Natural killer cell (primary cell): ENCODE measurements around the gene GP2. TPM values are rescaled to one million over a fixed set of nuclear protein-coding genes. Genes with fewer than 3 reads are reported as not detected.
"Not testable (repeated sequence)": the region's sequence is repeated elsewhere in the genome, so short reads cannot be mapped to it uniquely, and the experiment has no call there.

Experiments used
- ATAC-seq, 3 donors: fragments of 150-1000 bp in 2 of 3; fragments of 200-7000 bp in 1 of 3; cut with Tn5 transposase; 1 replicate in 1 of 3; 2 replicates in 2 of 3; pipeline ENCODE4 v1.10.0; 2021; ENCODE audit warnings: mild to moderate bottlenecking in 2 of 3, moderate library complexity in 2 of 3
- DNase-seq, 2 donors: peaks; one replicate each; pipeline versions ENCODE4 v3.0.0 to v3.0.0-alpha.2; 2013 to 2021; ENCODE audit warnings: mixed read lengths in 1 of 2
- H3K27ac ChIP-seq: one replicate; pipeline ENCODE4 v1.5.1; 2013; ENCODE audit warnings: mild to moderate bottlenecking, low read length
- H3K27me3 ChIP-seq: one replicate; pipeline ENCODE4 v1.6.1; 2013; ENCODE audit warnings: low read length; ENCODE audit not compliant: control insufficient read depth, insufficient read depth
- H3K36me3 ChIP-seq: one replicate; pipeline ENCODE4 v1.6.1; 2013; ENCODE audit warnings: low read length; ENCODE audit not compliant: control insufficient read depth, insufficient read depth
- H3K4me1 ChIP-seq: one replicate; pipeline ENCODE4 v1.6.1; 2013; ENCODE audit warnings: low read length; ENCODE audit not compliant: control insufficient read depth, insufficient read depth
- H3K4me3 ChIP-seq: one replicate; pipeline ENCODE4 v1.5.1; 2013; ENCODE audit warnings: low read length
- H3K9me3 ChIP-seq: one replicate; pipeline ENCODE4 v1.6.1; 2013; ENCODE audit warnings: low read length; ENCODE audit not compliant: control insufficient read depth, insufficient read depth
- H3K27ac Mint-ChIP-seq, 2 donors: one replicate each; pipeline ENCODE4 v1.8.0; 2022; ENCODE audit warnings: mild to moderate bottlenecking in 2 of 2, mixed read lengths in 2 of 2, moderate library complexity in 1 of 2
- H3K27me3 Mint-ChIP-seq, 2 donors: one replicate each; pipeline ENCODE4 v1.8.0; 2022; ENCODE audit warnings: low read depth in 2 of 2, mixed read lengths in 2 of 2
- H3K36me3 Mint-ChIP-seq: one replicate; pipeline ENCODE4 v1.8.0; 2022; ENCODE audit warnings: mixed read lengths
- H3K4me1 Mint-ChIP-seq, 2 donors: one replicate each; pipeline ENCODE4 v1.8.0; 2022; ENCODE audit warnings: mixed read lengths in 2 of 2
- H3K4me3 Mint-ChIP-seq: one replicate; pipeline ENCODE4 v1.8.0; 2022; ENCODE audit warnings: mild to moderate bottlenecking, moderate library complexity, mixed read lengths
- H3K9me3 Mint-ChIP-seq, 2 donors: one replicate each; pipeline ENCODE4 v1.8.0; 2022; ENCODE audit warnings: mixed read lengths in 2 of 2
- WGBS: methylation state at CpG from one replicate; pipeline ENCODE4 v1.1.7; 2013; ENCODE audit warnings: missing lambda C conversion rate; ENCODE audit not compliant: insufficient coverage; 5-methylcytosine and 5-hydroxymethylcytosine counted together
- intact Hi-C: fragments of 100-400 bp; cut with micrococcal nuclease; formaldehyde crosslinking; loops from one replicate; pipeline ENCODE4 v1.14.2; 2022
- total RNA-seq, 4 donors: library from RNA; stranded (reverse); fragments of 120-200 nt in 1 of 4; gene quantifications; one replicate each; pipeline versions ENCODE4 v1.2.3 to v1.2.4, GENCODE V29; 2013 to 2022
- TF ChIP-seq, protein P1 (sequence below): fragments of 200-600 bp; IDR thresholded peaks from one replicate; pipeline ENCODE4 v1.8.0; 2022; ENCODE audit warnings: antibody characterized with exemption

GP2 gene
- total RNA-seq, 3 donors from 2014 or later (not counting 1 experiment from before 2014, with no cell fraction given), result not detected

DNA sequence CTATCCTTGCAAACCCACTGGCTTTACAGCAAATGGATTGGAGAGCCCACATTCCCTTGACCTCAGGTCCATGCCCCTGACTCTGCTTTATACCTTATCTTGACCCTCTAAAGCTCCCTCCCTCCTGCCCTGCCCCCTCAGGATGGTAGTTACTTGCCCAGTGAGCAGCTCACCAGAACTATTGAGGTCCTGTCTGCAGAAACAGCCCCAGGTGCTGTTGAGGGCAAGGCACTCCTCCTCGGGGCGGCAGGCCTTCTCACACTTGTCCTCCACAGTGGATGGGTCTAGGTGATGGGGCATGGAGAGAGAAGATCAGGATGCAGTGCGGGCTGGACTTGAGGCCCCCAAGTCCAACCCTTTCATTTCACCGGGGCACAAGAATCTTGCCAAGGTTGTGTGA is 4.6 kb downstream of the GP2 start:
- Histone ChIP-seq H3K36me3 (no peaks in the 10 kb centered on the region), H3K9me3 (no peaks in the 10 kb centered on the region), H3K4me1 (no peaks in the 10 kb centered on the region), H3K27ac (no peak overlapping the region), H3K27me3 (no peaks in the 10 kb centered on the region), H3K4me3 (no peak overlapping the region)
- ATAC-seq, result no peak
- intact Hi-C loops, result no loop called here
- Mint-ChIP-seq H3K4me1 (no peaks in the 10 kb centered on the region), H3K4me3 (no peak overlapping the region), H3K36me3 (no peaks in the 10 kb centered on the region), H3K27me3 (peaks cover 0 to 3% of the 10 kb centered on the region in 2 donors), H3K27ac (no peak overlapping the region), H3K9me3 (no peaks in the 10 kb centered on the region)
- WGBS, result 87% methylated on average over 4 of the region's 4 CpGs
- DNase-seq, result no peak
- TF ChIP-seq, protein P1, sequence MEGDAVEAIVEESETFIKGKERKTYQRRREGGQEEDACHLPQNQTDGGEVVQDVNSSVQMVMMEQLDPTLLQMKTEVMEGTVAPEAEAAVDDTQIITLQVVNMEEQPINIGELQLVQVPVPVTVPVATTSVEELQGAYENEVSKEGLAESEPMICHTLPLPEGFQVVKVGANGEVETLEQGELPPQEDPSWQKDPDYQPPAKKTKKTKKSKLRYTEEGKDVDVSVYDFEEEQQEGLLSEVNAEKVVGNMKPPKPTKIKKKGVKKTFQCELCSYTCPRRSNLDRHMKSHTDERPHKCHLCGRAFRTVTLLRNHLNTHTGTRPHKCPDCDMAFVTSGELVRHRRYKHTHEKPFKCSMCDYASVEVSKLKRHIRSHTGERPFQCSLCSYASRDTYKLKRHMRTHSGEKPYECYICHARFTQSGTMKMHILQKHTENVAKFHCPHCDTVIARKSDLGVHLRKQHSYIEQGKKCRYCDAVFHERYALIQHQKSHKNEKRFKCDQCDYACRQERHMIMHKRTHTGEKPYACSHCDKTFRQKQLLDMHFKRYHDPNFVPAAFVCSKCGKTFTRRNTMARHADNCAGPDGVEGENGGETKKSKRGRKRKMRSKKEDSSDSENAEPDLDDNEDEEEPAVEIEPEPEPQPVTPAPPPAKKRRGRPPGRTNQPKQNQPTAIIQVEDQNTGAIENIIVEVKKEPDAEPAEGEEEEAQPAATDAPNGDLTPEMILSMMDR, result no peak

DNA sequence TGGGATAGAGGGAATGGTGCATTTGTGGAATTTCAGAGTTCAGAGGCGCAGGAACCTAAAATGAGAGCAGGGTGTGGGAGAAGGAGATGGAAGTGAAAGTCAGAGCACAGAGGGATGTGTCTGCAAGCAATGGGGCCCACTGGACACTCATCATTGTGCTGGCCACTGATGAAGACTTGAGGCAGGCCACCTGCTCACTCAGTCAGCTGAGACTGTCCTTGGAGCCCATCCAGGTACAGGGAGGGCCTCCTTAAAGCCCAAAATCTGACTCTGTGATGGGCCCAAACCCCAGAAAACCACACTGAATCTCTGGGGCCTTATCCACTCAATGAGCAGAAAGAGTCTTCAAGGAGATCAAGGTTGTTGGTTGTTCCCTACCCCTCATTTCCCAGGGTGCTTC is 5.6 kb downstream of the GP2 start:
- H3K27ac ChIP-seq, result no peak overlapping the region
- H3K36me3 ChIP-seq, result no peaks in the 10 kb centered on the region
- DNase-seq, result no peak
- no peak for ATAC-seq
- no peak overlapping the region for H3K4me3 ChIP-seq
- no peak overlapping the region for H3K27ac Mint-ChIP-seq
- H3K36me3 Mint-ChIP-seq, result no peaks in the 10 kb centered on the region
- WGBS, result 89% methylated on average over 1 of the region's 1 CpG
- H3K9me3 Mint-ChIP-seq, result no peaks in the 10 kb centered on the region
- H3K9me3 ChIP-seq, result no peaks in the 10 kb centered on the region
- H3K4me1 ChIP-seq, result no peaks in the 10 kb centered on the region
- H3K27me3 ChIP-seq, result no peaks in the 10 kb centered on the region
- H3K4me3 Mint-ChIP-seq, result no peak overlapping the region
- intact Hi-C loops, result no loop called here
- TF ChIP-seq, protein P1, result no peak
- no peaks in the 10 kb centered on the region for H3K4me1 Mint-ChIP-seq
- peaks cover 0 to 3% of the 10 kb centered on the region in 2 donors for H3K27me3 Mint-ChIP-seq

DNA sequence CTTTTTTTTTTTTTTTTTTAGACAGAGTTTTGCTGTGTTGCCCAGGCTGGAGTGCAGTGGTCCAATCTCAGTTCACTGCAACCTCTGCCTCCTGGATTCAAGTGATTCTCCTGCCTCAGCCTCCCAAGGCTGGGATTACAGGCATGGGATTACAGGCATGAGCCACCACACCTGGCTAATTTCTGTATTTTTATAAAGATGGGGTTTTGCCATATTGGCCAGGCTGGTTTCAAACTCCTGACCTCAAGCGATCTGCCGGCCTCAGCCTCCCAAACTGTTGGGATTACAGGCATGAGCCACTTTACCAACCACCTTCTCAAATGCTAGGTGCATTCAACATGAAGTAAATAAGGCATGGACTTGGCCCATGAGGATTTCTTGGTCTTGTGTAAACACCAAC is 6.3 kb downstream of the GP2 start:
- H3K27me3 Mint-ChIP-seq, ATAC-seq, intact Hi-C loops, DNase-seq, H3K4me1 Mint-ChIP-seq, H3K9me3 ChIP-seq, H3K4me3 ChIP-seq, H3K9me3 Mint-ChIP-seq, H3K36me3 Mint-ChIP-seq, H3K4me1 ChIP-seq, H3K4me3 Mint-ChIP-seq, H3K36me3 ChIP-seq, H3K27ac Mint-ChIP-seq, H3K27ac ChIP-seq, H3K27me3 ChIP-seq: not testable (repeated sequence)
- 100% methylated on average over 2 of the region's 2 CpGs for WGBS

GRCh38 chr16:20320592-20320991 is 6.7 kb downstream of the GP2 start:
- H3K4me3 ChIP-seq, result no peak overlapping the region
- no peaks in the 10 kb centered on the region for H3K36me3 ChIP-seq
- no peak overlapping the region for H3K27ac ChIP-seq
- no peaks in the 10 kb centered on the region for H3K27me3 ChIP-seq
- no peak overlapping the region for H3K4me3 Mint-ChIP-seq
- no peaks in the 10 kb centered on the region for H3K4me1 ChIP-seq
- no peaks in the 10 kb centered on the region for H3K4me1 Mint-ChIP-seq
- no peak for ATAC-seq
- peaks cover 0 to 3% of the 10 kb centered on the region in 2 donors for H3K27me3 Mint-ChIP-seq
- H3K9me3 Mint-ChIP-seq, result no peaks in the 10 kb centered on the region
- intact Hi-C loops, result no loop called here
- TF ChIP-seq, protein P1, result no peak
- H3K9me3 ChIP-seq, result no peaks in the 10 kb centered on the region
- no peak for DNase-seq
- no peak overlapping the region for H3K27ac Mint-ChIP-seq
- H3K36me3 Mint-ChIP-seq, result no peaks in the 10 kb centered on the region
